ENCODE measurements around the gene FLAD1. TPM values are rescaled to one million over a fixed set of nuclear protein-coding genes. Genes with fewer than 3 reads are reported as not detected.
A peak's percentile ranks its signal among the peaks of the same experiment; 100 is the strongest.

Gene FLAD1
- total RNA-seq, 1 experiment from 2014 or later, result 97.0 TPM

DNA sequence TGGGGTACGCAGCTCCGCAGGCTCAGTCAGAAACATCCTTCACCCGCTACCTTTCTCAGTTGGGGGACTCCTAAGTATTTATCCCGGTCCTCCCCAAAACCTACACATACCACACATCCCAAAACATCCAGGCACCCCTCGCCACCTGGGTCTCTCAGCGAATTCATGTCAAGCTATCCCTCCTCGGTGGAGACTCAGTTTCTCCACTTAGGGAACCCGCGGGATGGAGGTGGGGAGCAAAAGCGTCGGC lies 18.2 kb downstream of the FLAD1 start:
- no peak overlapping the region for H3K56ac ChIP-seq (ENCODE audit: insufficient read length, low read depth, low read length)
- H4K20me1 ChIP-seq (ENCODE audit: control insufficient read depth, insufficient read depth, insufficient read length), result no peaks in the 10 kb centered on the region
- H3K4me2 ChIP-seq (ENCODE audit: insufficient read depth, insufficient read length, low read length), result peak overlapping the region; percentile 90
- no peak overlapping the region for H2BK120ac ChIP-seq (ENCODE audit: low read depth, low read length, poor library complexity, severe bottlenecking)
- no peak overlapping the region for H3K9ac ChIP-seq (ENCODE audit: extremely low read depth, insufficient read length, low read length)
- H3T11ph ChIP-seq (ENCODE audit: low read length), result no peak overlapping the region
- Mint-ChIP-seq H3K9me3 (peaks cover 0 to 2% of the 10 kb centered on the region in 2 experiments; a peak in 3 of 5 replicates), H3K27me3 (ENCODE audit: low read depth) (peaks cover 3% of the 10 kb centered on the region), H3K36me3 (ENCODE audit: insufficient read depth in 1 of 3, low read depth in 3 of 3) (no peaks in the 10 kb centered on the region; a peak in 2 of 7 replicates), H3K4me3 (peak overlapping the region; percentile 93 to 97), H3K4me1 (peaks cover 29 to 43% of the 10 kb centered on the region in 2 experiments), H3K27ac (peak overlapping the region in 1 of 3 experiments; percentile 84; a peak in 2 of 7 replicates)
- no peak overlapping the region for H2BK15ac ChIP-seq (ENCODE audit: low read depth, low read length)
- no peak overlapping the region for H3K14ac ChIP-seq (ENCODE audit: insufficient read depth, low read length)
- H3K4ac ChIP-seq (ENCODE audit: low read depth, low read length), result no peak overlapping the region
- H3K27me3 ChIP-seq (ENCODE audit: insufficient read depth, low read length), result no peaks in the 10 kb centered on the region
- no peak overlapping the region for H2AK5ac ChIP-seq (ENCODE audit: insufficient read length, low read length)
- no peak for DNase-seq
- no CpG with 5 or more reads among the region's 11 CpGs for WGBS (ENCODE audit: extremely low coverage, insufficient read length, low lambda C conversion rate)
- no peaks in the 10 kb centered on the region for H3K9me3 ChIP-seq (ENCODE audit: control insufficient read depth, low read depth, low read length)
- no peak overlapping the region for H4K5ac ChIP-seq (ENCODE audit: insufficient read length, low read depth, low read length)
- H3K4me1 ChIP-seq (ENCODE audit: insufficient read depth, low read length), result peaks cover 5% of the 10 kb centered on the region; the same call in 1 of the 2 replicates
- no peak overlapping the region for H3K27ac ChIP-seq (ENCODE audit: insufficient read length, low read depth, low read length)
- no peak overlapping the region for H2AFZ ChIP-seq (ENCODE audit: low read length)
- H3K23me2 ChIP-seq (ENCODE audit: insufficient read length, low read depth, low read length, poor library complexity, severe bottlenecking), result peaks cover 26% of the 10 kb centered on the region
- TF ChIP-seq, protein P1, sequence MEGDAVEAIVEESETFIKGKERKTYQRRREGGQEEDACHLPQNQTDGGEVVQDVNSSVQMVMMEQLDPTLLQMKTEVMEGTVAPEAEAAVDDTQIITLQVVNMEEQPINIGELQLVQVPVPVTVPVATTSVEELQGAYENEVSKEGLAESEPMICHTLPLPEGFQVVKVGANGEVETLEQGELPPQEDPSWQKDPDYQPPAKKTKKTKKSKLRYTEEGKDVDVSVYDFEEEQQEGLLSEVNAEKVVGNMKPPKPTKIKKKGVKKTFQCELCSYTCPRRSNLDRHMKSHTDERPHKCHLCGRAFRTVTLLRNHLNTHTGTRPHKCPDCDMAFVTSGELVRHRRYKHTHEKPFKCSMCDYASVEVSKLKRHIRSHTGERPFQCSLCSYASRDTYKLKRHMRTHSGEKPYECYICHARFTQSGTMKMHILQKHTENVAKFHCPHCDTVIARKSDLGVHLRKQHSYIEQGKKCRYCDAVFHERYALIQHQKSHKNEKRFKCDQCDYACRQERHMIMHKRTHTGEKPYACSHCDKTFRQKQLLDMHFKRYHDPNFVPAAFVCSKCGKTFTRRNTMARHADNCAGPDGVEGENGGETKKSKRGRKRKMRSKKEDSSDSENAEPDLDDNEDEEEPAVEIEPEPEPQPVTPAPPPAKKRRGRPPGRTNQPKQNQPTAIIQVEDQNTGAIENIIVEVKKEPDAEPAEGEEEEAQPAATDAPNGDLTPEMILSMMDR (conservative IDR thresholded peaks at IDR 0.05), result no peak
- H3K79me1 ChIP-seq (ENCODE audit: insufficient read depth, low read depth, low read length, poor library complexity, severe bottlenecking), result no peaks in the 10 kb centered on the region
- no peaks in the 10 kb centered on the region; the same call in 1 of the 2 replicates for H3K79me2 ChIP-seq (ENCODE audit: insufficient read depth, low read length)
- no peak overlapping the region for H3K23ac ChIP-seq (ENCODE audit: insufficient read length, low read depth, low read length)
- no peak overlapping the region for H4K91ac ChIP-seq (ENCODE audit: insufficient read length, low read depth, low read length)
- no peak overlapping the region for H4K8ac ChIP-seq (replicated peaks; ENCODE audit: insufficient read length, low read depth, low read length)
- no peak overlapping the region for H3K18ac ChIP-seq (ENCODE audit: insufficient read length, low read depth, low read length)
- no peak overlapping the region for H2BK5ac ChIP-seq (ENCODE audit: insufficient read length, low read length)
- no peak overlapping the region for H2BK20ac ChIP-seq (ENCODE audit: low read depth, low read length, poor library complexity, severe bottlenecking)
- no peak overlapping the region for H2BK12ac ChIP-seq (ENCODE audit: insufficient read length, low read depth, low read length)

All from H9 (cell line).